Activated CD8-positive, alpha-beta memory T cell treated with anti-CD3 and anti-CD28 coated beads, Interleukin-2, amount 50 U/mL, for 24 hours (primary cell): Measurements from ENCODE around the gene STARD8.
"Not testable (repeated sequence)": the region's sequence is repeated elsewhere in the genome, so short reads cannot be mapped to it uniquely, and the experiment has no call there.

Experiments
- DNase-seq: peaks from one replicate; pipeline ENCODE4 v3.0.0-alpha.2; 2020; ENCODE audit errors: extremely low read depth

STARD8 gene

DNA sequence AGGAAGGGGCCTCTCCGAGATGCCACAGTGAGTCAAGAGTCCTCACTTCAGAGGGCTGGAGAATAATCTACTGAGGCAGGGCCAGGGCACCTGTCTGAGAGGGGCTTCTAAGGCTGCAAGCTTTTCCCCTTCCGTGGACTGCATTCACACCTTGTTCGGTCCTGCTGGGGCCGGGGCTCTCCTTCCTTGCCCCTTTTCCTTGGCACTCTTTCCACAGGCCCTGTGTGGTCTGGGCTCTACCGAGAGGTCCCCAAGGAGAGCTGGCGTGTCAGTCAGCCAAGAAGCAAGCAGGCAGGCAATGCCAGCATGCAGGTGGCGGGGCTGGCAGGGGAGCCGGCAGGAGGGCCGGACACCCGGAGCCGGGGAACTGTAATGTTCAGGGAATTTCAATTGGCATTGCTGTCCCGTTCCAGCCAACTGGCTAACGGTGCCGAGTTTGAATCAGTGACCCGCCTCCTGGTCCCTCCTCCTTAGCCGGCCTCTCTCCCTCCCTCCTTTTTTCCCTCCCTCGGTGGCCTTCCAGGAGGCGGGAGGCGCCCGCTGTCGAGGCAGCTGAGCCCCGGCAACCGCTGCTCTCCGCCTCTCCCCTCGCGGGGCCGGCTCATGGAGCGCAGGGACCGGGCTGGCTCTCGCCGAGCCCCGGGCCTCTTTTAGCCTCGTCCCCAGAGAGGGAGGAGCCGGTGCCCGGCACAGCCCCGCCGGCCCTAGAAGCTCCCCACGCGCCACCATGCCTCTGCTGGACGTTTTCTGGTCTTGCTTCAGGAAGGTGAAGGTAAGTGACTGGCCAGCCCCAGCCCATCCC is at the start of gene STARD8:
STARD8 (plus strand) TSS at position 511 of the 802 bp plus-strand sequence; CDS start at position 728, 217 bp downstream.
- no peak for DNase-seq

DNA sequence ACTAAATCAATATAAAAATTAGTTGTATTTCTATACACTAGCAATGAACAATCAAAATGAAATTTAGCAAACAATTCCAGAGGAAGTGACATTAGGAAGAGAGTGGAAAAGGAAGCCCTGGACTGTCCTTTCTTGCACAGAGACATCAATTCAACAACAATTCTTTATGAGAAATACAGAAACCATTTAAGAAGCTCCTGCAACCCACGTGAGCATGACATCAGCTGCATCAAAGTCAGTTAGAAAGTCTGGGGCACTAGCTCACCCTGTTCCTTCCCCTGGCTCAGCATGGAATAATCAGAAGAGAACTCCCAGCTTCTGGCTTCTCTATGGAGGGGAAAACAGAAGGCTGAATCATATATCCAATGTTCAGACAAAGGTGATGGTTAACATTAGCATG is 48.6 kb upstream of the STARD8 start:
- no peak for DNase-seq

DNA sequence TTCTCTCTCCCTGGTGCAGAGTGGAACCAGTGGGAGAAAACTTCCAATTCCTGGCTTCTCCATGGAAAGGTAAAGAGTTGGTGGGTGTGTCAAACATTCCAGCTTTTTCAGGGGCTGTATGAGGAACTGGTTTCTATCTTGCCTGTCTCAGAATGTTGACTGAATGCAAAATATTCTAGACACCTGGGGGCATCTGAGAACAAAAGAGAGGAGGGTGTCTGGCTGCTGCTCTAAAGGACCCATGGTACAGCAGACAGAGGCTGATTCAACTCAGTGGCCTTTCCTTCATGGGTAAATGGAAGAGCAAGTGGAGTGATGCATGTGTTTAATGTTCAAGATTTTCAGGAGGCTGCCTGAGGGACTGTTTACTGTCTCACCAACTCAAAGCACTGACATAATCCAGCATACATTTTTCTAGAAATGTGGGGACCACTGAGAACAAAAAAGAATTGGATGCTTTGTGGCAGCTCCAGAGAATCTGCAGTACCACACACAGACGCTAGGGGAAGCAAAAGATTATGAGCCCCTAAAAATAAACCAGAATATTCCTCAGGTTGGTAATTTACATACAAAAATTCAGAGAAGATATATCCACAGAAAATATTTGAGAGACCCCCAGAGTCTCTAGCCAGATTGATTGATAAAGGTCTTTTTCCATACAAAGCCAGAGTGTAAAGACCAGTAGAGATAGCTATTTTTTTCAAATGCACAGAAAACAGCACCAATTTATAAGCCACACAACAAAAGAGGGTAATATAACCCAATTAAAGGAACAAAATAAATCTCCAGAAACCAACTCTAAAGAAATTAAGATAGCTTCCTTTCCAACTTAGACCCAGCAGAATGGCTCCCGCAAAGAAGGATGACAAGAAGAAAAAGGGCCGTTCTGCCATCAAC is 48.0 kb upstream of the STARD8 start:
- DNase-seq: no peak

DNA sequence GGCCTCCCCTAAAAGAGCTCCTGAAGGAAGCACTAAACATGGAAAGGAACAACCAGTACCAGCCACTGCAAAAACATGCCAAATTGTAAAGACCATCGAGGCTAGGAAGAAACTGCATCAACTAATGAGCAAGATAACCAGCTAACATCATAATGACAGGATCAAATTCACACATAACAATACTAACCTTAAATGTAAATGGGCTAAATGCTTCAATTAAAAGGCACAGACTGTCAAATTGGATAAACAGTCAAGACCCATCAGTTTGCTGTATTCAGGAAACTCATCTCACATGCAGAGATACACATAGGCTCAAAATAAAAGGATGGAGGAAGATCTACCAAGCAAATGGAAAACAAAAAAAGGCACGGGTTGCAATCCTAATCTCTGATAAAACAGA is 43.2 kb upstream of the STARD8 start:
- not testable (repeated sequence) for DNase-seq

GRCh38 chrX:68614733-68615132 is 32.7 kb upstream of the STARD8 start:
- DNase-seq: not testable (repeated sequence)

DNA sequence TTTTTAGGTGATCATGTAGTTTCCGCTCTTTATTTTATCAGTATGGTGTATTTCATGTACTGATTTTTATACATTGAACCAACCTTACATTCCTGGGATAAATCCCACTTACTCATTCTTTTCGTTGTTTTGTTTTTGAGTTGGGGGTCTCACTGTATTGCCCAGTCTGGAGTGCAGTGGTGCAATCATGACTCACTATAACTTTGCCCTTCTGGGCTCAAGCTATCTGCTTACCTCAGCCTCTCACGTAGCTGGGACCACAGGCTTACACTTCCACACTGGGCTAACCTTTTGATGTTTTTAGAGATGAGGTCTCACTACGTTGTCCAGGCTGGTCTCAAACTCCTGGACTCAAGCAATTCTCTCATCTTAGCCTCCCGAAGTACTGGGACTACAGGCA is 19.5 kb upstream of the STARD8 start:
- no peak for DNase-seq

DNA sequence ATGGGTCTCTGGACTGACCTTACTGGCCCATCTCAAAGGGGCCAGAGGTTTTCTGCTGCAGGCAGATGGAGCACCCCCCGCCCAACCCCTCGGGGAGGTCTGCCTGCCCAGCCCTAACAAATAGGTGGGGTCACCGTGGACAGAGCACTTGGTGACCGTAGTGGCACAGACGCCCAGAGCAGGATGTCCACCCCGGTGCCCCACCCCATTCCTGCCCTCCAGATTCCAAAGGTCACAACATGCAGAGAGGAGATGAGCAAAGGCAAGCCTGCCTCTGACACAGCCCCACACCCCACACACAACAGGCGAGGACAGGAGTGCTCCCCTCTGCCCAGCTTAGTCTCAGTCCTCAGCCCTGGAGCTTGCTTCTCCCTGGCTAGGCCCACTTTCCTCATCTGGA is 17.5 kb upstream of the STARD8 start:
- DNase-seq: not testable (repeated sequence)

- DNase-seq: no peak
Observed at GRCh38 chrX:68631336-68631735, 16.1 kb upstream of the STARD8 start.

GRCh38 chrX:68632491-68632890 is 15.0 kb upstream of the STARD8 start:
- no peak for DNase-seq

DNA sequence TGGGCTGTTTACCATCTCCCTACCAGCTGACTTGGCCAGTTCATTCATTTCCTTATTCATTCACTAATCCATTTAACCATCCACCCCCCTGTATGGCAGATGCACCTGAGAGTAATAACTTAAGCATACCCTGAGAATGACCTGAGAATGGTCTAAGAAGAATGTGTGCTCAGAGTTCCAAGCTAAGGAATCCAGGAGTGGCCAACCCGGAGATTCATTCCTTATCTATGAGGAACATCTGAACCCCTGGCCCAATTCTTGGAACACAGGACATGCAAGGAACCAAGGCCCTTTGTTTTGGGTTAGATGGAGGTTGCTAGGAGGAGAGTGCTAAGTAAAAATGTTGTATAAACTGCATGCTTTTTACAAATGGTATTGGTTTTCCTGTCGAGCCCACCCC is 13.5 kb upstream of the STARD8 start:
- no peak for DNase-seq

DNA sequence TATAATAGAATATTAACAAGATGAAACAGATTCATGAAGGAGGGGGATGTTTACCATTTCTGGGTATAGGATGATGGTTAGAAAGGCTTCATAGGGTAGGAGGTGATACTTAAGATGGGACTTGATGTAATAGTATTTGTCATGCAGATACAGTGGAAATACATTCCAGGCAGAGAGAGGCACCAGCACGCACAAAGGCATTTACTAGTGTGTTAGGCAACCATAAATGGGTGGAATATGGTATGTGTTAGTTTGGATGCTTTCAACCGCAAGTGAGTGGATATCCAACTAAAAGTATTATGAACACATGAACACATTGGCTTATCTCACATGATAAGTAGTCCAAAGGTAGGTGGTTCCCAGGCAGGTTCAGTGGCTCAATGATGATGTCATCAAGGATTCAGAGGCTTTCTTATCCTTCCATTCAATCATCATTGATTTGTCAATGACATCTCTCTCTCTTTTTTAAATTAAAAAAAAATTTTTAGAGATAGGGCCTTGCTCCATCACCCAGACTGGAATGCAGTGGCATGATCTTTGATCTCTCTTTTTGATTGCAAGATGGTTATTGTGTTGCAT is 12.7 kb upstream of the STARD8 start:
- no peak for DNase-seq

DNA sequence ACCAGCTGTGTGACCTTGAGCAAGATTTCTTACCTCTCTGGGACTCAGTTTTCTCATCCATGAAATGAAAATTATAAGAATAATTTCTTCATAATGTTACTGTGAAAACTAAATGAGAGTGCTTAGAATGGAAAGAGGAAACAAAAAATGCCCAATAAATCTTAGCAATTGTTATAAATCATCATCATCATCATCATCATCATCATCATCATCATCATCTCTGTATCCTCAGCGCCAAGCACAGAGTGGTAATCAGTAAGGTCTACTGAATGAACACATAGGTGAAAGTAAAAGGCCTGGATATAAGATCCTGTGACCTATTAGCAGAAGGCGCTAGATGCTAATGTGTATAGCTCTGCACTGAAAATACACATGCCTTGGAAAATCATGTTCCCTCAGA is 6.8 kb upstream of the STARD8 start:
- DNase-seq: no peak

GRCh38 chrX:68644861-68645260 is 2.6 kb upstream of the STARD8 start:
- no peak for DNase-seq

- no peak for DNase-seq
Observed at GRCh38 chrX:68646421-68646820, 1.0 kb upstream of the STARD8 start.

- no peak for DNase-seq
Observed at GRCh38 chrX:68648960-68649359, 1.5 kb downstream of the STARD8 start.

DNA sequence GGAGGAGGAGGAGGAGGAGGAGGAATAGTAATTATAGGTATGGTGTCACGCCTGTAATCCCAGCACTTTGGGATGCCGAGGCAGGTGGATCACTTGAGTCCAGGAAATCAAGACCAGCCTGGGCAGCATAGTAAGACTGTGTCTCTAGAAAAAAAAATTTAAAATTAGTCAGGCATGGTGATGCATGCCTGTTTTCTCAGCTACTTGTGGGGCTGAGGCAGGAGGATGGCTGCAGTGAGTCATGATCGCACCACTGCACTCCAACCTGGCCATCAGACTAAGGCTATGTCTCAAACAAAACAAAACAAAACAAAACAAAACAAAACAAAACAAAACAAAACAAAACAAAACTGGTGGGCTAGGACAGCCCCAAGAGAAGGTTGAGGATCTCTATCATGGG is 3.0 kb downstream of the STARD8 start:
- no peak for DNase-seq

GRCh38 chrX:68651110-68651509 is 3.6 kb downstream of the STARD8 start:
- DNase-seq: no peak

GRCh38 chrX:68652326-68653170 is 5.1 kb downstream of the STARD8 start:
- no peak for DNase-seq

DNA sequence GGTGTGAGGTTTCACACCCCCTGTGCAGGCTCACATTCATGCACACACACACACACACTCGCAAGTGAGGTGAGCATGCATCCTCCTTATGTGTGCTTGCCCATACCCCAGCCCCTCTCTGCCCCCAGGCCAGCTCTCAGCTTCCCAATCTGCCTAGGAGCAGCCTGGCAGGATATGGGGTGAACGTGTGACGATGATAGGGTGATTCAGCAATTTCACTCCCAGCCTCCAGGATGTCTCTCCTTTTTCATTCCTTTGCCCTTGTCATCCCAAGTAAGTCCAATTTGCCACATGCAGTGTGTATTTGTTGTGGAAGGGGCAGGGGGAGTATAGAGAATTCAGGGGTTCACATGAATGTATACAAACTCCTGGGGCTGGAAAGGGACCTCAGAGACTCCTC is 7.2 kb downstream of the STARD8 start:
- no peak for DNase-seq

DNA sequence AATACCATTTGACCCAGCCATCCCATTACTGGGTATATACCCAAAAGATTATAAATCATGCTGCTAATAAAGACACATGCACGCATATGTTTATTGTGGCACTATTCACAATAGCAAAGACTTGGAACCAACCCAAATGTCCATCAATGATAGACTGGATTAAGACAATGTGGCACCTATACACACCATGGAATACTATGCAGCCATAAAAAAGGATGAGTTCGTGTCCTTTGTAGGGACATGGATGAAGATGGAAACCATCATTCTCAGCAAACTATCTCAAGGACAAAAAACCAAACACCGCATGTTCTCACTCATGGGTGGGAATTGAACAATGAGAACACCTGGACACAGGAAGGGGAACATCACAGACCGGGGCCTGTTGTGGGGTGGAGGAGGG is 9.0 kb downstream of the STARD8 start:
- DNase-seq: not testable (repeated sequence)

GRCh38 chrX:68658530-68658929 is 11.1 kb downstream of the STARD8 start:
- no peak for DNase-seq

DNA sequence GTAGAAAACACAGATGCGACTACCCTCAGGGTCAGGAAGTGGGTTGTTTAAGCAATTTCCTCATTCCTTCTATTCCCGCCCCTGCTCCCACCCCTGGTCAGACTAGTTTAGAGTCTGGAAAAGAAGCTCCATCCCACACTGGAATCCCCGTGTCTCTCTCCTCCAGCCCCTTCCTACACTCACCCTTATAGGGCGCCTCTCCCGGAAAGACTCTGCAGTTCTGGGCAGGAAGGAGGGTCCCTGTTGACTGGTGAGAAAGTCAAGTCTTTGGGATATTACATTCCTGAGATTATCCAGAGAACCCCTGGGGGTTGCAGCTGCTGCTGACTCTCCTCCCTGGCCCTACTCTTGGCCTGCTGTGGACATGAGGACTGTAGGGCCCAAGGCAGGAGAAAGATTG is 11.9 kb downstream of the STARD8 start:
- DNase-seq: no peak
